Measurements from ENCODE around the gene MDN1.
"Not testable (repeated sequence)": the region's sequence is repeated elsewhere in the genome, so short reads cannot be mapped to it uniquely, and the experiment has no call there.

- TF ChIP-seq, protein P1, sequence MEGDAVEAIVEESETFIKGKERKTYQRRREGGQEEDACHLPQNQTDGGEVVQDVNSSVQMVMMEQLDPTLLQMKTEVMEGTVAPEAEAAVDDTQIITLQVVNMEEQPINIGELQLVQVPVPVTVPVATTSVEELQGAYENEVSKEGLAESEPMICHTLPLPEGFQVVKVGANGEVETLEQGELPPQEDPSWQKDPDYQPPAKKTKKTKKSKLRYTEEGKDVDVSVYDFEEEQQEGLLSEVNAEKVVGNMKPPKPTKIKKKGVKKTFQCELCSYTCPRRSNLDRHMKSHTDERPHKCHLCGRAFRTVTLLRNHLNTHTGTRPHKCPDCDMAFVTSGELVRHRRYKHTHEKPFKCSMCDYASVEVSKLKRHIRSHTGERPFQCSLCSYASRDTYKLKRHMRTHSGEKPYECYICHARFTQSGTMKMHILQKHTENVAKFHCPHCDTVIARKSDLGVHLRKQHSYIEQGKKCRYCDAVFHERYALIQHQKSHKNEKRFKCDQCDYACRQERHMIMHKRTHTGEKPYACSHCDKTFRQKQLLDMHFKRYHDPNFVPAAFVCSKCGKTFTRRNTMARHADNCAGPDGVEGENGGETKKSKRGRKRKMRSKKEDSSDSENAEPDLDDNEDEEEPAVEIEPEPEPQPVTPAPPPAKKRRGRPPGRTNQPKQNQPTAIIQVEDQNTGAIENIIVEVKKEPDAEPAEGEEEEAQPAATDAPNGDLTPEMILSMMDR (conservative IDR thresholded peaks at IDR 0.05; ENCODE audit: low read depth, low read length), result not testable (repeated sequence)
- TF ChIP-seq MAFK (IDR thresholded peaks at IDR 0.05; ENCODE audit: low read depth, low read length), result not testable (repeated sequence)
Observed at GRCh38 chr6:89636412-89636811, 183.2 kb downstream of the MDN1 start.
